Cerebellar cortex (tissue), 1 donor: Measurements from ENCODE around the gene ATP2B2.

Experiments
- DNase-seq: peaks from one replicate; pipeline ENCODE4 v3.0.0-alpha.2; 2015; ENCODE audit warnings: low spot score

Gene ATP2B2

GRCh38 chr3:10363935-10364334 is 141.5 kb downstream of the ATP2B2 start:
- DNase-seq = no peak

- DNase-seq = peak; percentile 77
These were observed 144.0 kb downstream of the ATP2B2 start for GRCh38 chr3:10361375-10361774.

GRCh38 chr3:10360478-10360877 is 144.9 kb downstream of the ATP2B2 start:
- no peak for DNase-seq

GRCh38 chr3:10359761-10360161 is 145.6 kb downstream of the ATP2B2 start:
- no peak for DNase-seq

- no peak for DNase-seq
These were observed 146.9 kb downstream of the ATP2B2 start for GRCh38 chr3:10358309-10358980.

GRCh38 chr3:10357592-10358308 is 147.6 kb downstream of the ATP2B2 start:
- no peak for DNase-seq

GRCh38 chr3:10357095-10357494 is 148.3 kb downstream of the ATP2B2 start:
- no peak for DNase-seq

- no peak for DNase-seq
These were observed 148.9 kb downstream of the ATP2B2 start for GRCh38 chr3:10356461-10356981.

- DNase-seq = no peak
These were observed 150.9 kb downstream of the ATP2B2 start for GRCh38 chr3:10354361-10355015.

GRCh38 chr3:10353661-10354360 is 151.6 kb downstream of the ATP2B2 start:
- no peak for DNase-seq

- no peak for DNase-seq
These were observed 152.2 kb downstream of the ATP2B2 start for GRCh38 chr3:10353160-10353559.

GRCh38 chr3:10352146-10352911 is 153.1 kb downstream of the ATP2B2 start:
- DNase-seq = no peak

- DNase-seq = no peak
These were observed 154.2 kb downstream of the ATP2B2 start for GRCh38 chr3:10351013-10351735.

GRCh38 chr3:10350324-10350985 is 154.9 kb downstream of the ATP2B2 start:
- DNase-seq = no peak

GRCh38 chr3:10349801-10350200 is 155.6 kb downstream of the ATP2B2 start:
- no peak for DNase-seq

GRCh38 chr3:10348404-10348721 is 157.0 kb downstream of the ATP2B2 start:
- DNase-seq = no peak

- DNase-seq = no peak
These were observed 157.6 kb downstream of the ATP2B2 start for GRCh38 chr3:10347648-10348403.

- DNase-seq = peak; percentile 38
These were observed 159.5 kb downstream of the ATP2B2 start for GRCh38 chr3:10345911-10346310.

- no peak for DNase-seq
These were observed 160.3 kb downstream of the ATP2B2 start for GRCh38 chr3:10344944-10345575.
